ENCODE results near the gene RRM2.

The RRM2 gene

GRCh38 chr2:10139536-10139935, 17.0 kb downstream of the RRM2 start:
- no peak for DNase-seq (ENCODE audit: low read depth in 1 of 2, low spot score in 1 of 2)
- Histone ChIP-seq H3K27ac (replicated peaks) (no peak overlapping the region), H3K27me3 (ENCODE audit: insufficient read depth, poor library complexity, severe bottlenecking) (no peaks in the 10 kb centered on the region), H3K4me3 (replicated peaks; ENCODE audit: insufficient read depth, low read length) (no peak overlapping the region)
- TF ChIP-seq POLR2AphosphoS5 (IDR thresholded peaks at IDR 0.05; ENCODE audit: low read depth) (no peak), GABPA (IDR thresholded peaks at IDR 0.05; ENCODE audit: low read depth) (no peak), CTCF (IDR thresholded peaks at IDR 0.05; ENCODE audit: insufficient read depth, low read length) (no peak), SPI1 (IDR thresholded peaks at IDR 0.05; ENCODE audit: borderline replicate concordance, low read depth) (no peak)
- TF ChIP-seq, protein P1, sequence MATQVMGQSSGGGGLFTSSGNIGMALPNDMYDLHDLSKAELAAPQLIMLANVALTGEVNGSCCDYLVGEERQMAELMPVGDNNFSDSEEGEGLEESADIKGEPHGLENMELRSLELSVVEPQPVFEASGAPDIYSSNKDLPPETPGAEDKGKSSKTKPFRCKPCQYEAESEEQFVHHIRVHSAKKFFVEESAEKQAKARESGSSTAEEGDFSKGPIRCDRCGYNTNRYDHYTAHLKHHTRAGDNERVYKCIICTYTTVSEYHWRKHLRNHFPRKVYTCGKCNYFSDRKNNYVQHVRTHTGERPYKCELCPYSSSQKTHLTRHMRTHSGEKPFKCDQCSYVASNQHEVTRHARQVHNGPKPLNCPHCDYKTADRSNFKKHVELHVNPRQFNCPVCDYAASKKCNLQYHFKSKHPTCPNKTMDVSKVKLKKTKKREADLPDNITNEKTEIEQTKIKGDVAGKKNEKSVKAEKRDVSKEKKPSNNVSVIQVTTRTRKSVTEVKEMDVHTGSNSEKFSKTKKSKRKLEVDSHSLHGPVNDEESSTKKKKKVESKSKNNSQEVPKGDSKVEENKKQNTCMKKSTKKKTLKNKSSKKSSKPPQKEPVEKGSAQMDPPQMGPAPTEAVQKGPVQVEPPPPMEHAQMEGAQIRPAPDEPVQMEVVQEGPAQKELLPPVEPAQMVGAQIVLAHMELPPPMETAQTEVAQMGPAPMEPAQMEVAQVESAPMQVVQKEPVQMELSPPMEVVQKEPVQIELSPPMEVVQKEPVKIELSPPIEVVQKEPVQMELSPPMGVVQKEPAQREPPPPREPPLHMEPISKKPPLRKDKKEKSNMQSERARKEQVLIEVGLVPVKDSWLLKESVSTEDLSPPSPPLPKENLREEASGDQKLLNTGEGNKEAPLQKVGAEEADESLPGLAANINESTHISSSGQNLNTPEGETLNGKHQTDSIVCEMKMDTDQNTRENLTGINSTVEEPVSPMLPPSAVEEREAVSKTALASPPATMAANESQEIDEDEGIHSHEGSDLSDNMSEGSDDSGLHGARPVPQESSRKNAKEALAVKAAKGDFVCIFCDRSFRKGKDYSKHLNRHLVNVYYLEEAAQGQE (IDR thresholded peaks at IDR 0.05; ENCODE audit: insufficient replicate concordance, low read depth), result no peak

- no peak overlapping the region for H3K4me3 ChIP-seq (replicated peaks; ENCODE audit: insufficient read depth, low read length)
- no peak for DNase-seq (ENCODE audit: low read depth in 1 of 2, low spot score in 1 of 2)
- H3K27me3 ChIP-seq (ENCODE audit: insufficient read depth, poor library complexity, severe bottlenecking), result no peaks in the 10 kb centered on the region
- TF ChIP-seq, protein P1 (IDR thresholded peaks at IDR 0.05; ENCODE audit: insufficient replicate concordance, low read depth), result no peak
- no peak for TF ChIP-seq SPI1 (IDR thresholded peaks at IDR 0.05; ENCODE audit: borderline replicate concordance, low read depth)
- no peak for TF ChIP-seq POLR2AphosphoS5 (IDR thresholded peaks at IDR 0.05; ENCODE audit: low read depth)
- no peak for TF ChIP-seq GABPA (IDR thresholded peaks at IDR 0.05; ENCODE audit: low read depth)
- no peak for TF ChIP-seq CTCF (IDR thresholded peaks at IDR 0.05; ENCODE audit: insufficient read depth, low read length)
- H3K27ac ChIP-seq (replicated peaks), result no peak overlapping the region
These were observed 18.5 kb downstream of the RRM2 start for GRCh38 chr2:10140841-10141610.

- TF ChIP-seq CTCF (IDR thresholded peaks at IDR 0.05; ENCODE audit: insufficient read depth, low read length), result peak; percentile 13
- TF ChIP-seq GABPA (IDR thresholded peaks at IDR 0.05; ENCODE audit: low read depth), result no peak
- Histone ChIP-seq H3K27me3 (ENCODE audit: insufficient read depth, poor library complexity, severe bottlenecking) (no peaks in the 10 kb centered on the region), H3K4me3 (replicated peaks; ENCODE audit: insufficient read depth, low read length) (no peak overlapping the region), H3K27ac (replicated peaks) (no peak overlapping the region)
- no peak for DNase-seq (ENCODE audit: low read depth in 1 of 2, low spot score in 1 of 2)
These were observed 19.4 kb downstream of the RRM2 start for GRCh38 chr2:10141736-10142639.
